HepG2 (cell line): Measurements from ENCODE around the gene KLB. TPM values are rescaled to one million over a fixed set of nuclear protein-coding genes. Genes with fewer than 3 reads are reported as not detected.

Experiments
- ARNT2 ChIP-seq: sonication (generic); formaldehyde crosslinking; IDR thresholded peaks from 2 replicates; pipeline ENCODE4 v1.8.0; 2022; ENCODE audit warnings: mild to moderate bottlenecking, low read depth, missing genetic modification reagents, moderate library complexity
- CBX5 ChIP-seq: sonication (generic); formaldehyde crosslinking; IDR thresholded peaks from 2 replicates; pipeline ENCODE4 v1.4.0; 2020; ENCODE audit warnings: missing genetic modification reagents, borderline replicate concordance
- EEA1 ChIP-seq: sonication (generic); formaldehyde crosslinking; IDR thresholded peaks from 2 replicates; pipeline ENCODE4 v1.5.1; 2020; ENCODE audit warnings: mild to moderate bottlenecking, missing genetic modification reagents, borderline replicate concordance
- FOSL2 ChIP-seq: sonication (generic); formaldehyde crosslinking; IDR thresholded peaks from 2 replicates; pipeline ENCODE4 v1.4.0; 2020; ENCODE audit warnings: missing genetic modification reagents
- FOXP1 ChIP-seq, 2 experiments: fragments of 450-650 bp in 1 of 2; IDR thresholded peaks; 2 replicates each; pipeline ENCODE4 v1.6.1; 2017 to 2018; ENCODE audit warnings: antibody characterized with exemption in 1 of 2
- HDAC1 ChIP-seq: sonication (generic); formaldehyde crosslinking; IDR thresholded peaks from 2 replicates; pipeline ENCODE4 v1.5.1; 2020; ENCODE audit warnings: mild to moderate bottlenecking, missing genetic modification reagents
- KLF16 ChIP-seq, 2 experiments: sonication (generic) in 1 of 2; formaldehyde crosslinking in 1 of 2; IDR thresholded peaks; 2 replicates each; pipeline versions ENCODE4 v1.6.1 to v1.8.0; 2016 to 2023; ENCODE audit warnings: missing genetic modification reagents in 2 of 2, missing compliant biosample characterization in 1 of 2
- MTA3 ChIP-seq: sonication (generic); formaldehyde crosslinking; IDR thresholded peaks from 2 replicates; pipeline ENCODE4 v1.4.0; 2020; ENCODE audit warnings: missing genetic modification reagents
- NCOA2 ChIP-seq: sonication (generic); formaldehyde crosslinking; IDR thresholded peaks from 2 replicates; pipeline ENCODE4 v1.8.0; 2022; ENCODE audit warnings: inconsistent platforms
- NFYB ChIP-seq: sonication (generic); formaldehyde crosslinking; IDR thresholded peaks from 2 replicates; pipeline ENCODE4 v1.4.0; 2020; ENCODE audit warnings: missing genetic modification reagents
- NONO ChIP-seq, 2 experiments: fragments of 450-650 bp in 1 of 2; sonication (generic) in 1 of 2; formaldehyde crosslinking in 1 of 2; IDR thresholded peaks in 1 of 2; conservative IDR thresholded peaks in 1 of 2; 2 replicates each; pipeline versions ENCODE4 v1.6.1 to v1.8.0; 2017 to 2022; ENCODE audit warnings: mild to moderate bottlenecking in 1 of 2, missing genetic modification reagents in 1 of 2, moderate library complexity in 1 of 2
- NRL ChIP-seq: sonication (generic); formaldehyde crosslinking; IDR thresholded peaks from 2 replicates; pipeline ENCODE4 v1.5.0; 2020; ENCODE audit warnings: missing genetic modification reagents, mild to moderate bottlenecking, moderate library complexity, borderline replicate concordance
- PLRG1 ChIP-seq: fragments of 450-650 bp; conservative IDR thresholded peaks from 2 replicates; pipeline ENCODE4 v1.6.1; 2016
- SIX4 ChIP-seq: sonication (generic); formaldehyde crosslinking; IDR thresholded peaks from 2 replicates; pipeline ENCODE4 v1.4.0; 2020; ENCODE audit warnings: missing genetic modification reagents
- TRIM24 ChIP-seq: sonication (generic); formaldehyde crosslinking; IDR thresholded peaks from 2 replicates; pipeline ENCODE4 v1.8.0; 2022; ENCODE audit warnings: mild to moderate bottlenecking, missing genetic modification reagents
- ZFP1 ChIP-seq: IDR thresholded peaks from 2 replicates; pipeline ENCODE4 v1.6.1; 2016
- ZNF451 ChIP-seq: sonication (generic); formaldehyde crosslinking; IDR thresholded peaks from 2 replicates; pipeline ENCODE4 v1.5.0; 2020; ENCODE audit warnings: mild to moderate bottlenecking, missing genetic modification reagents
- ZNF460 ChIP-seq: sonication (generic); formaldehyde crosslinking; IDR thresholded peaks from 2 replicates; pipeline ENCODE4 v1.5.1; 2020; ENCODE audit warnings: missing genetic modification reagents, mild to moderate bottlenecking, borderline replicate concordance
- ZNF496 ChIP-seq: sonication (generic); formaldehyde crosslinking; IDR thresholded peaks from 2 replicates; pipeline ENCODE4 v1.8.1; 2023; ENCODE audit warnings: mild to moderate bottlenecking, moderate library complexity, missing genetic modification reagents; ENCODE audit not compliant: insufficient replicate concordance
- ZNF562 ChIP-seq: sonication (generic); formaldehyde crosslinking; IDR thresholded peaks from 2 replicates; pipeline ENCODE4 v1.8.0; 2022; ENCODE audit warnings: missing genetic modification reagents, borderline replicate concordance
- ZNF7 ChIP-seq: IDR thresholded peaks from 2 replicates; pipeline ENCODE4 v1.6.1; 2016; ENCODE audit warnings: missing biosample characterization, missing genetic modification reagents
- ZNF724P ChIP-seq: sonication (generic); formaldehyde crosslinking; IDR thresholded peaks from 2 replicates; pipeline ENCODE4 v1.8.0; 2022; ENCODE audit warnings: missing genetic modification reagents, borderline replicate concordance
- ZNF781 ChIP-seq: sonication (generic); formaldehyde crosslinking; IDR thresholded peaks from 2 replicates; pipeline ENCODE4 v1.5.1; 2020; ENCODE audit warnings: borderline replicate concordance, mild to moderate bottlenecking, missing genetic modification reagents; ENCODE audit errors: not compliant biosample characterization
- ZSCAN29 ChIP-seq: sonication (generic); formaldehyde crosslinking; conservative IDR thresholded peaks from 2 replicates; pipeline ENCODE4 v1.4.0; 2020; ENCODE audit warnings: mild to moderate bottlenecking, missing genetic modification reagents
- polyA plus RNA-seq, 8 experiments: library from polyadenylated mRNA; depleted of rRNA in 3 of 8; stranded (reverse) in 7 of 8; unstranded in 1 of 8; fragments of >200 nt; fragmentation: Illumina TruSeq in 4 of 8; extraction: Trizol in 4 of 8; gene quantifications; 2 replicates each; pipeline versions ENCODE4 v1.2.1 to v1.2.3, GENCODE V29; 2011 to 2016; ENCODE audit warnings: low read depth in 4 of 8, missing spikeins in 1 of 8, mixed read lengths in 1 of 8; ENCODE audit not compliant: insufficient read depth in 1 of 8
- total RNA-seq, 5 experiments: library from RNA; depleted of rRNA; stranded (reverse); fragments of >200 nt; fragmentation: Illumina TruSeq; extraction: Trizol; gene quantifications; 2 replicates each; pipeline ENCODE4 v1.2.3, GENCODE V29; 2016; ENCODE audit warnings: low read depth in 1 of 5
- TF ChIP-seq, protein P1 (sequence below): sonication (generic); formaldehyde crosslinking; IDR thresholded peaks from 2 replicates; pipeline ENCODE4 v1.5.1; 2020; ENCODE audit warnings: mild to moderate bottlenecking, missing genetic modification reagents, borderline replicate concordance
- TF ChIP-seq, protein P2 (sequence below): sonication (generic); formaldehyde crosslinking; IDR thresholded peaks from 2 replicates; pipeline ENCODE4 v1.4.0; 2020; ENCODE audit warnings: missing genetic modification reagents, low read depth, mild to moderate bottlenecking, borderline replicate concordance
- TF ChIP-seq, protein P3 (sequence below): IDR thresholded peaks from 2 replicates; pipeline ENCODE4 v1.6.1; 2012; ENCODE audit warnings: low read depth, low read length, improper control_type of control experiment

KLB gene
- total and polyA plus RNA-seq, 2 of the 13 experiments (the other 11 are each of a cell fraction or from before 2014, with no cell fraction given): 25.3 to 82.0 TPM

DNA sequence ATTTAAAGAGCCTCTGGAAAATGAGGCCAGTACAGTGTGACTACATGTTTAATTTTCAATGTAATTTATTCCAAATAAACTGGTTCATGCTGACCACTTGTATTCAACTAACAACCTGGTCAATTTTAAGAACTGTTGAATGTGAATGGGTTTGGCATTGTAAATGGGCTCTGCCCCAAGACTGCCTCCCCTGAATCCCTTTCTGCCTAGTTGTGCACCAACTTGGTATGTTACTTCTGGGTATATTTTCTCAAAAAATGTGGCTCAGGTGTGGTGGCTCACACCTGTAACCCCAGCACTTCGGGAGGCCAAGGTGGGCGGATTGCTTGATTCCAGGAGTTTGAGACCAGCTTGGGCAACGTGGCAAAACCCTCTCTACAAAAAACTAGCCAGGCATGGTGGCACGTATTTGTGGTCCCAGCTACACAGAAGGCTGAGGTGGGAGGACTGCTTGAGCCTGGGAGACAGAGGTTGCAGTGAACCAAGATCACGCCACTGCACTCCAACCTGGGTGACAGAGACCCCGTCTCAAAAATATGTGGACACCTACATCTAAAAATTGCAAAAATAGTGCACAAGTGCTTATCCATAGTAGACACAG, 44.8 kb downstream of the KLB start (continued):
- TF ChIP-seq ZNF724P (CRISPR knock-in tag) (no peak), ZNF562 (CRISPR knock-in tag) (no peak), PLRG1 (no peak), MTA3 (CRISPR knock-in tag) (no peak), KLF16 (CRISPR knock-in tag; IDR thresholded peaks at IDR 0.05) (no peak), CBX5 (CRISPR knock-in tag) (no peak), ZNF781 (no peak), FOSL2 (CRISPR knock-in tag) (no peak), ZNF451 (CRISPR knock-in tag) (no peak), NONO (IDR thresholded peaks at IDR 0.05) (no peak), NONO (CRISPR knock-in tag; conservative IDR thresholded peaks at IDR 0.05) (0 out of 2 replicates have a peak, but pooled peaks have one; percentile 2), ARNT2 (CRISPR knock-in tag) (no peak), EEA1 (CRISPR knock-in tag) (no peak), ZNF7 (no peak), ZNF460 (CRISPR knock-in tag) (peak; percentile 61; the same call in 1 of the 2 replicates), HDAC1 (no peak), FOXP1 (IDR thresholded peaks at IDR 0.05) (no peak), FOXP1 (CRISPR knock-in tag; IDR thresholded peaks at IDR 0.05) (no peak), ZFP1 (no peak), TRIM24 (CRISPR knock-in tag) (no peak), NRL (CRISPR knock-in tag) (no peak), SIX4 (CRISPR knock-in tag) (no peak), ZNF496 (CRISPR knock-in tag) (no peak), NCOA2 (CRISPR knock-in tag) (no peak), ZSCAN29 (no peak), NFYB (CRISPR knock-in tag) (no peak)
- TF ChIP-seq, protein P1, sequence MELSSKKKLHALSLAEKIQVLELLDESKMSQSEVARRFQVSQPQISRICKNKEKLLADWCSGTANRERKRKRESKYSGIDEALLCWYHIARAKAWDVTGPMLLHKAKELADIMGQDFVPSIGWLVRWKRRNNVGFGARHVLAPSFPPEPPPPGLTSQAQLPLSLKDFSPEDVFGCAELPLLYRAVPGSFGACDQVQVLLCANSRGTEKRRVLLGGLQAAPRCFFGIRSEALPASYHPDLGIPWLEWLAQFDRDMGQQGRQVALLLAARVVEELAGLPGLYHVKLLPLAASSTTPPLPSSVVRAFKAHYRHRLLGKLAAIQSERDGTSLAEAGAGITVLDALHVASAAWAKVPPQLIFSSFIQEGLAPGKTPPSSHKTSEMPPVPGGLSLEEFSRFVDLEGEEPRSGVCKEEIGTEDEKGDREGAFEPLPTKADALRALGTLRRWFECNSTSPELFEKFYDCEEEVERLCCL (CRISPR knock-in tag): no peak
- TF ChIP-seq, protein P2, sequence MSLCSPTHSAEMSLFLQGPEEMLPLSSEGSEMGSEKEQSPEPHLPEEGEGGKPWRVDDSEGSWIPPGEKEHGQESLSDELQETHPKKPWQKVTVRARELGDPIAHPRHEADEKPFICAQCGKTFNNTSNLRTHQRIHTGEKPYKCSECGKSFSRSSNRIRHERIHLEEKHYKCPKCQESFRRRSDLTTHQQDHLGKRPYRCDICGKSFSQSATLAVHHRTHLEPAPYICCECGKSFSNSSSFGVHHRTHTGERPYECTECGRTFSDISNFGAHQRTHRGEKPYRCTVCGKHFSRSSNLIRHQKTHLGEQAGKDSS (CRISPR knock-in tag): no peak
- TF ChIP-seq, protein P3, sequence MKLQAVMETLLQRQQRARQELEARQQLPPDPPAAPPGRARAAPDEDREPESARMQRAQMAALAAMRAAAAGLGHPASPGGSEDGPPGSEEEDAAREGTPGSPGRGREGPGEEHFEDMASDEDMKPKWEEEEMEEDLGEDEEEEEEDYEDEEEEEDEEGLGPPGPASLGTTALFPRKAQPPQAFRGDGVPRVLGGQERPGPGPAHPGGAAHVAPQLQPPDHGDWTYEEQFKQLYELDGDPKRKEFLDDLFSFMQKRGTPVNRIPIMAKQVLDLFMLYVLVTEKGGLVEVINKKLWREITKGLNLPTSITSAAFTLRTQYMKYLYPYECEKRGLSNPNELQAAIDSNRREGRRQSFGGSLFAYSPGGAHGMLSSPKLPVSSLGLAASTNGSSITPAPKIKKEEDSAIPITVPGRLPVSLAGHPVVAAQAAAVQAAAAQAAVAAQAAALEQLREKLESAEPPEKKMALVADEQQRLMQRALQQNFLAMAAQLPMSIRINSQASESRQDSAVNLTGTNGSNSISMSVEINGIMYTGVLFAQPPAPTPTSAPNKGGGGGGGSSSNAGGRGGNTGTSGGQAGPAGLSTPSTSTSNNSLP: no peak
